Measurements from ENCODE around the gene KLHL41.
"Not testable (repeated sequence)": the region's sequence is repeated elsewhere in the genome, so short reads cannot be mapped to it uniquely, and the experiment has no call there.

KLHL41 gene

DNA sequence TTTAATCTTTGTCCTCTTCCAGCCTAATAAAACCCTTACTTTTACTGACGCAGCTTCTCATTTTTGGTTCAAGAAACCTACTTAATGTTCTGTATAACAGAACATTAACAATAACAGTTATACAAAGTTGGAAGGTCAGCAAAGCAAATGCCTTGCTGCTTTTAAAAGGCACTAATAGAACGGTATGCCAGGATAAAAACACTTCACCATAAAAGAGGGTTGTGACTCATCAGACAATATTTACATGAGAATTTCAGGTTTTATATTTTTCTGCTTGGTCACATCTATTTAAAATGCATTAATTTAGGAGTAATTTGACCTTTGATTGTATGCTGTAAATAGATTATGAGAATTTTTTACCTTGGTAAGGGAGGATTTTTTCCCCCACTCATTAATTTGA, 3.0 kb downstream of the KLHL41 start:
- Histone ChIP-seq H3K4me3 (ENCODE audit: low read depth in 1 of 2, low read length in 2 of 2) (no peak overlapping the region), H2AFZ (ENCODE audit: low read depth, low read length) (no peak overlapping the region), H4K20me1 (ENCODE audit: insufficient read depth, low read length) (no peaks in the 10 kb centered on the region), H3K9ac (ENCODE audit: low read depth, low read length) (no peak overlapping the region), H3K27me3 (ENCODE audit: insufficient read depth, low read length, poor library complexity) (no peaks in the 10 kb centered on the region), H3K4me2 (ENCODE audit: insufficient read depth, low read length) (no peak overlapping the region), H3K4me1 (ENCODE audit: insufficient read depth, low read length) (no peaks in the 10 kb centered on the region), H3K27ac (ENCODE audit: low read length) (no peak overlapping the region), H3K79me2 (ENCODE audit: insufficient read depth, low read length) (no peaks in the 10 kb centered on the region), H3K9me3 (ENCODE audit: insufficient read depth, low read length, severe bottlenecking) (no peaks in the 10 kb centered on the region), H3K36me3 (ENCODE audit: insufficient read depth, low read length) (no peaks in the 10 kb centered on the region)
- no peak for ATAC-seq (ENCODE audit: insufficient read depth, low read depth)
- TF ChIP-seq, protein P1, sequence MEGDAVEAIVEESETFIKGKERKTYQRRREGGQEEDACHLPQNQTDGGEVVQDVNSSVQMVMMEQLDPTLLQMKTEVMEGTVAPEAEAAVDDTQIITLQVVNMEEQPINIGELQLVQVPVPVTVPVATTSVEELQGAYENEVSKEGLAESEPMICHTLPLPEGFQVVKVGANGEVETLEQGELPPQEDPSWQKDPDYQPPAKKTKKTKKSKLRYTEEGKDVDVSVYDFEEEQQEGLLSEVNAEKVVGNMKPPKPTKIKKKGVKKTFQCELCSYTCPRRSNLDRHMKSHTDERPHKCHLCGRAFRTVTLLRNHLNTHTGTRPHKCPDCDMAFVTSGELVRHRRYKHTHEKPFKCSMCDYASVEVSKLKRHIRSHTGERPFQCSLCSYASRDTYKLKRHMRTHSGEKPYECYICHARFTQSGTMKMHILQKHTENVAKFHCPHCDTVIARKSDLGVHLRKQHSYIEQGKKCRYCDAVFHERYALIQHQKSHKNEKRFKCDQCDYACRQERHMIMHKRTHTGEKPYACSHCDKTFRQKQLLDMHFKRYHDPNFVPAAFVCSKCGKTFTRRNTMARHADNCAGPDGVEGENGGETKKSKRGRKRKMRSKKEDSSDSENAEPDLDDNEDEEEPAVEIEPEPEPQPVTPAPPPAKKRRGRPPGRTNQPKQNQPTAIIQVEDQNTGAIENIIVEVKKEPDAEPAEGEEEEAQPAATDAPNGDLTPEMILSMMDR (IDR thresholded peaks at IDR 0.05; ENCODE audit: borderline replicate concordance, extremely low read depth, low read length, poor library complexity, severe bottlenecking), result no peak
- no peak for TF ChIP-seq EZH2 (IDR thresholded peaks at IDR 0.05; ENCODE audit: borderline replicate concordance, low read depth, low read length, severe bottlenecking)
- DNase-seq, result no peak

DNA sequence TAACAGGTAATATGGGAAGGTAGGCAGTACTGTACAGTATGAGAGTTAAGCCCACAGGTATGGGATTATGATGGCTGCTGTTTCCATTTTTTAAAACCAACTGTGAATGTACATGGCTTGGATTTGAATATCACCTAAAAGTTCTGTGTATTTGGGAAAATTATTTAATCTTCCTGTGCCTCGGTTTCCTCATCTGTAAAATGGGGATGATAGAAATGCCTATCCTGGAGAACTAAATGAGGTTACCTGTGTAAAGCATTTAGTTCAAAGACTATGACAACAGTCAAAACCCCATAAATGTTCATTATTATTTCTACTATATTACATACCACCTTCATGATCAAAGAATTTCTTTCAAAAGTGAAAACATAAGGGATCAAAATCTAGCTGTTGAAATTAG, 3.6 kb downstream of the KLHL41 start:
- no peaks in the 10 kb centered on the region for H3K36me3 ChIP-seq (ENCODE audit: insufficient read depth, low read length)
- no peak overlapping the region for H3K9ac ChIP-seq (ENCODE audit: low read depth, low read length)
- DNase-seq, result no peak
- no peaks in the 10 kb centered on the region for H3K27me3 ChIP-seq (ENCODE audit: insufficient read depth, low read length, poor library complexity)
- H4K20me1 ChIP-seq (ENCODE audit: insufficient read depth, low read length), result no peaks in the 10 kb centered on the region
- no peak overlapping the region for H3K4me2 ChIP-seq (ENCODE audit: insufficient read depth, low read length)
- TF ChIP-seq, protein P1 (IDR thresholded peaks at IDR 0.05; ENCODE audit: borderline replicate concordance, extremely low read depth, low read length, poor library complexity, severe bottlenecking), result no peak
- TF ChIP-seq EZH2 (IDR thresholded peaks at IDR 0.05; ENCODE audit: borderline replicate concordance, low read depth, low read length, severe bottlenecking), result no peak
- no peaks in the 10 kb centered on the region for H3K4me1 ChIP-seq (ENCODE audit: insufficient read depth, low read length)
- no peak overlapping the region for H2AFZ ChIP-seq (ENCODE audit: low read depth, low read length)
- no peak overlapping the region for H3K4me3 ChIP-seq (ENCODE audit: low read depth in 1 of 2, low read length in 2 of 2)
- ATAC-seq (ENCODE audit: insufficient read depth, low read depth), result no peak
- H3K27ac ChIP-seq (ENCODE audit: low read length), result no peak overlapping the region
- no peaks in the 10 kb centered on the region for H3K9me3 ChIP-seq (ENCODE audit: insufficient read depth, low read length, severe bottlenecking)
- no peaks in the 10 kb centered on the region for H3K79me2 ChIP-seq (ENCODE audit: insufficient read depth, low read length)

DNA sequence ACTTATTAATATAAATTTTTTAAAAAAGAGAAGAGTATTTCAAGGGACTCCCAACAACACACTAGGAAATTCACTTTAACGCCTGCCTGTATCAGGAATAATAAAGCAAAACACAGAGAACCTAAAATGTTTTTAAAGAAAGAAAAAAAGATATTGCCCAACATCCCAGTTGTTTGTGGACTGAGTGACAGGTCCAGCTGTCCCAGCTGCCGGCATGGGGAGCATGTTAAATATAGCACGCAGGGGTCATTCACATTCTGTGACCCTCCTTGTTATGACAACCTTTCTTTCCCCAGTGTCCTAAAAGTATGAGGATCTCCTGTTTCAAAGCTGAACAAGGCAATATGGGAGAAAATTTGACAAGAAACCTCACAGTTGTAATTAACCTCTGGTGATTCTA, 4.4 kb downstream of the KLHL41 start:
- H2AFZ ChIP-seq (ENCODE audit: low read depth, low read length), result no peak overlapping the region
- no peak overlapping the region for H3K4me2 ChIP-seq (ENCODE audit: insufficient read depth, low read length)
- H3K9me3 ChIP-seq (ENCODE audit: insufficient read depth, low read length, severe bottlenecking), result no peaks in the 10 kb centered on the region
- no peak overlapping the region for H3K9ac ChIP-seq (ENCODE audit: low read depth, low read length)
- no peaks in the 10 kb centered on the region for H3K4me1 ChIP-seq (ENCODE audit: insufficient read depth, low read length)
- TF ChIP-seq EZH2 (IDR thresholded peaks at IDR 0.05; ENCODE audit: borderline replicate concordance, low read depth, low read length, severe bottlenecking), result no peak
- TF ChIP-seq, protein P1 (IDR thresholded peaks at IDR 0.05; ENCODE audit: borderline replicate concordance, extremely low read depth, low read length, poor library complexity, severe bottlenecking), result no peak
- no peak overlapping the region for H3K27ac ChIP-seq (ENCODE audit: low read length)
- no peaks in the 10 kb centered on the region for H3K27me3 ChIP-seq (ENCODE audit: insufficient read depth, low read length, poor library complexity)
- H4K20me1 ChIP-seq (ENCODE audit: insufficient read depth, low read length), result no peaks in the 10 kb centered on the region
- DNase-seq, result no peak
- no peak for ATAC-seq (ENCODE audit: insufficient read depth, low read depth)
- no peaks in the 10 kb centered on the region for H3K36me3 ChIP-seq (ENCODE audit: insufficient read depth, low read length)
- H3K79me2 ChIP-seq (ENCODE audit: insufficient read depth, low read length), result no peaks in the 10 kb centered on the region
- H3K4me3 ChIP-seq (ENCODE audit: low read depth in 1 of 2, low read length in 2 of 2), result no peak overlapping the region

DNA sequence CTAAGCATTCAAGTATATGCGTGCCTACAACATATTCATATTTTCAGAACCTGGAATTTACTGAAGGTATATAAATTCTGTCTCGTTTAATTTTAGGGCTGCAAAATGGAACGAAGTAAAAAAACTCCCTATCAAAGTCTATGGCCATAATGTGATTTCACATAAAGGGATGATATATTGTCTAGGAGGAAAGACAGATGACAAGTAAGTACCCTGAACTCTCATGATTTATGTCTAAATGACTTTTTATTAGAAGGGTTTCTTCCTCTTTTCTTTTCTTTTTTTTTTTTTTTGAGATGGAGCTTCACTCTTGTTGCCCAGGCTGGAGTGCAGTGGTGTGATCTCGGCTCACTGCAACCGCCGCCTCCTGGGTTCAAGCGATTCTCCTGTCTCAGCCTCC, 5.3 kb downstream of the KLHL41 start:
- H3K27ac ChIP-seq (ENCODE audit: low read length); ATAC-seq (ENCODE audit: insufficient read depth, low read depth); H2AFZ ChIP-seq (ENCODE audit: low read depth, low read length); H3K27me3 ChIP-seq (ENCODE audit: insufficient read depth, low read length, poor library complexity); H3K4me1 ChIP-seq (ENCODE audit: insufficient read depth, low read length); H3K4me2 ChIP-seq (ENCODE audit: insufficient read depth, low read length); H3K4me3 ChIP-seq (ENCODE audit: low read depth in 1 of 2, low read length in 2 of 2); H3K79me2 ChIP-seq (ENCODE audit: insufficient read depth, low read length); DNase-seq; H3K9me3 ChIP-seq (ENCODE audit: insufficient read depth, low read length, severe bottlenecking); H3K9ac ChIP-seq (ENCODE audit: low read depth, low read length); H3K36me3 ChIP-seq (ENCODE audit: insufficient read depth, low read length); H4K20me1 ChIP-seq (ENCODE audit: insufficient read depth, low read length): not testable (repeated sequence)

DNA sequence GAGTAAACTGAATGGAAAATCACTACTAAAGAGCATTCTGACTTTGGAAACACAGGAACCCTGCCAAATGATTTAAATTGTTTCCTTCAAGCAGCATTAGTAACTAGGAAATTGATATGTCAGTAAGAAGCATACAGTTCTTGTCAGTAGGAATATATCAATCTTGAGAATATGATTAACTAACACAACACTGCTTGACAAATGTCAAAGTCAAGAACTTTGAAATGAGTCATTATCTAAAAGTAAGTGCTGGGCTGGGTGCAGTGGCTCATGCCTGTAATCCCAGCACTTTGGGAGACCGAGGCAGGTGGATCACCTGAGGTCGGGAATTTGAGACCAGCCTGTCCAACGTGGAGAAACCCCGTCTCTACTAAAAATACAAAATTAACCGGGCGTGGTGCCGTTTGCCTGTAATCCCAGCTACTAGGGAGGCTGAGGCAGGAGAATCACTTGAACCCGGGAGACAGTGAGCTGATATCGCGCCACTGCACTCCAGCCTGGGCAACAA, 7.0 kb downstream of the KLHL41 start:
- not testable (repeated sequence) for H3K79me2 ChIP-seq (ENCODE audit: insufficient read depth, low read length); DNase-seq; H3K9me3 ChIP-seq (ENCODE audit: insufficient read depth, low read length, severe bottlenecking); H4K20me1 ChIP-seq (ENCODE audit: insufficient read depth, low read length); H3K9ac ChIP-seq (ENCODE audit: low read depth, low read length); H3K36me3 ChIP-seq (ENCODE audit: insufficient read depth, low read length); H3K27ac ChIP-seq (ENCODE audit: low read length); H3K27me3 ChIP-seq (ENCODE audit: insufficient read depth, low read length, poor library complexity); ATAC-seq (ENCODE audit: insufficient read depth, low read depth); H3K4me2 ChIP-seq (ENCODE audit: insufficient read depth, low read length); H3K4me1 ChIP-seq (ENCODE audit: insufficient read depth, low read length); H3K4me3 ChIP-seq (ENCODE audit: low read depth in 1 of 2, low read length in 2 of 2); H2AFZ ChIP-seq (ENCODE audit: low read depth, low read length)
